DMS 273 (cell line): ENCODE data around the gene KCNG4.
A peak's percentile ranks its signal among the peaks of the same experiment; 100 is the strongest.

Experiments
- DNase-seq: peaks from one replicate; lab custom pipeline; 2025; ENCODE audit not compliant: unreplicated experiment; lab: John Stamatoyannopoulos, UW

The KCNG4 gene

DNA sequence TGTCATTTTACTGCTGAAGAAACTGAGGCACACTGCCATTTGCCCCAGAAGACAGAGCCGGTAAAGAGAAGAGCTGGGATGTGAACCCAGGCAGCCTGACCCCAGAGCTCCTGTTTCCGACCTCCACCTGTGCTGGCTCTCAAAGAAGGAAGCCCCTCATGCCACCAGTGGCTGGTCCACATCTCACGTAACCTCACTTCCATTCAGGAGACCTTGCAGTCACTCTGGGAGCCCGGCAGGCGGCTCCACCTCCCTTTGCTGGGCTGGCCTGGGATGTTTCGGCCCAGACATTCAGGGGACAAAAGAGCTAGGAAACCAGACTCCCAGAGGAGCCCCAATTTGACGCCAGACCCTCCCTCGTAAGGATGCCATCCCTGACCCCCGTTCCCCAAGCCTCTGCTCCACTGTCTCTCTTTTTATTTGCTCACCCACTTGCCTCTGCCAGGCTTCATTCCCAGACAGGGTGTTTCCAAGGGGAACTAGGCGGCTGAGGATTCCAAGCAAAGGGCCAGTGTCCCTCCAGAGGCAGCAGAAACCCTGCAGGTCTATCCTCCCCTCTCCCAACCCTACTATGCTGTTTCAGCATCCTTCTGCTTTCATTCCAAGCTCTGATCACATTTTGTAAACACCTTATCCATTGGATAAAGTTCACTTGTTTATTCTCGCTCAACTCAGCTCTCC, 55.8 kb downstream of the KCNG4 start:
- DNase-seq: peak; percentile 25

- no peak for DNase-seq
Measured at GRCh38 chr16:84183572-84183875, 56.3 kb downstream of the KCNG4 start.

DNA sequence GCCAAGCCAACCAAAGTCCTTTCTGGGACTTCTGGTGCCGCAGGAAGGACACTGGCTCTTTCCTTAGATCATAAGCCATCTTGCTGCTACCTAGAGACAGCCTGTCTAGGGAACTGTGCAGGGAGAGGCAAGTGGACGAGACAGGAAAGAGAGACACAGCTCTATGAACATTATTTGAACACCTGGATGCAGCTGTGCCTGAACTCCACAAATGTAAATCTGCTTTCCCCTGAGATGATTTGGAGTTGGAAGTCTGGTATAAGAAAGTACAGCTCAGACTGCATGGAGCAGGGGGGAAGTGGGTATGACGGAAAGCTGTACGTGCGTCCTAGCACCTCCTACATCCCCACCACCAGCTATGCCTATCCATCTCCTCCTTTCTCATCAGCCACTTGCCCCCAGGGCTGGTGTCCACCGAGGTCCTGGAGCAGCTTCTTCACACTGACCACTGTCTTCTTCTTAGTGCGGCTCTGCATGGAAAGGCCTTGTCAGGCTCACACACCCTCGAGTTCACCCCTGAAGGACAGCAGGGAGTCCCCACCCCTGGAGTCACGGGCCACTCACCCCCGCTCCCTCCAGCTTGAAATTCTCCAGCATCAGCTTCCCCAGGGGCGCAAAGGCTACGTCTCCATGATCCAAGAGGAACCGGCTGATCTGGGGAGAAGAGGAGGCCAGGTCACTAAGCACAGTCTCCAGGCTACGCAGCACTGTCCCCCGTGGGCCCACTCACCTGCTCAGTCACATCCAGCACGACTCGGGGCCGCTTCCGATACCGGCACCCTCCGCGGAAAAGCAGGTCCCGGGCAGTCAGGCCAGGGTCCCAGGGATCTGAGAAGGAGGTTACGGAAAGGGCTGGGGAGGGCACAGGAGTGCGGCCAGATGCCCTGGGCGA, 56.9 kb downstream of the KCNG4 start:
- DNase-seq: no peak

DNA sequence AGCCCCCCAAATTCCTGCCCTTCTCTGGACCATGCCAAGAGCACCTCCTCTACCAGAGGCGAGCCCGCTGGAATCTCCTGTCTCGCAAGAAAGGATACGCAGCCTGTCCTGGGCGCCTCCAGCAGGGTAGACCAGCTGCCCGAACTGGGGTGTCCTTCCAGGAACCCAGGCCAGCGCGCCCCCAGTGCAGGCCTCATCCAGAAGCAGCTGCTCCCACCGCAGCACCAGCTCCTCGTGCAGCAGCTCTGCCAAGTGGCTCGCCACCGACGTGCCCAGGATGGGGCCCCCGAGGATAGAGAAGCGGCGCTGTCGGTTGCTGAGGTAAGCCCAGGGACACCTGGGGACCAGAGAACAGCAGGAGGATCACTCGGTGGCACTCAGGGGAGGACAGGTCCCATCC, 57.7 kb downstream of the KCNG4 start:
- no peak for DNase-seq

GRCh38 chr16:84181144-84181915, 58.5 kb downstream of the KCNG4 start:
- DNase-seq: no peak

GRCh38 chr16:84180519-84181140, 59.2 kb downstream of the KCNG4 start:
- DNase-seq: no peak

DNA sequence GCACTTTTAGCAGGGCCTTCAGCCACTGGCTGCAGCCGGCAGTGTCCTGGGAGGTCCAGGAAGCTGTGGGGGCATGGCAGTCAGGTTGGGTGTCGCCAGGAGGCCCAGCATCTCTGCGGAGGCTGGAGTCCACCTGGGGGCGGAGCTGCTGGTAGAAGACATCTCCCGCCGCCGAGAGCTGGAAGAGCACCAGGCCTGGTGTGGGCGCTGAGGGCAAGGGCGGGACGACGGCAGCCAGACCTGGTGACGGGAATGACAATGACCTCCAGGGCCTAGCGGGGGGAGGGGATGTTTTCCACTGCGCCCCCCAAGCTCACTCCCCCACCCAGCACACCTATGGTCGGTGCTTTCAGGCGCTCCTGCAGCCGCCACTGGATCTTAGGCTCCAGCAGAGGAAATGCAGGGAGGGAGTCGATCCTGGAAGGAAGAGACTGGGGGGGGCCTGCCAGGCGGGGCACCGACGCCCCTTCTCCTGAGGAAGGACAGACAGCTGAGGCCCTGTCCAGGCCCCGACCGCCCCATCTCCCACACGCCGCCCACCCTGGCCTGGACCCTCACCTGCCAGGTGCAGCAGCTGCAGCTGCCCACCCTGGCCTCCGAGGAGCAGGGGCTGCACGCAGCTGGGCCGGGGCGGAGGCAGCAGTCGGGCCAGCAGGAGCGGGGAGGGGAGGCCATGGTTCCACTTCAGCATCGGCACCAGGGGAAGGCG, 60.0 kb downstream of the KCNG4 start:
- DNase-seq: no peak

- DNase-seq: no peak
Measured at GRCh38 chr16:84178892-84179611, 60.8 kb downstream of the KCNG4 start.

- DNase-seq: no peak
Measured at GRCh38 chr16:84178146-84178765, 61.6 kb downstream of the KCNG4 start.

- no peak for DNase-seq
Measured at GRCh38 chr16:84177741-84178073, 62.1 kb downstream of the KCNG4 start.

GRCh38 chr16:84176192-84177053, 63.4 kb downstream of the KCNG4 start:
- no peak for DNase-seq

DNA sequence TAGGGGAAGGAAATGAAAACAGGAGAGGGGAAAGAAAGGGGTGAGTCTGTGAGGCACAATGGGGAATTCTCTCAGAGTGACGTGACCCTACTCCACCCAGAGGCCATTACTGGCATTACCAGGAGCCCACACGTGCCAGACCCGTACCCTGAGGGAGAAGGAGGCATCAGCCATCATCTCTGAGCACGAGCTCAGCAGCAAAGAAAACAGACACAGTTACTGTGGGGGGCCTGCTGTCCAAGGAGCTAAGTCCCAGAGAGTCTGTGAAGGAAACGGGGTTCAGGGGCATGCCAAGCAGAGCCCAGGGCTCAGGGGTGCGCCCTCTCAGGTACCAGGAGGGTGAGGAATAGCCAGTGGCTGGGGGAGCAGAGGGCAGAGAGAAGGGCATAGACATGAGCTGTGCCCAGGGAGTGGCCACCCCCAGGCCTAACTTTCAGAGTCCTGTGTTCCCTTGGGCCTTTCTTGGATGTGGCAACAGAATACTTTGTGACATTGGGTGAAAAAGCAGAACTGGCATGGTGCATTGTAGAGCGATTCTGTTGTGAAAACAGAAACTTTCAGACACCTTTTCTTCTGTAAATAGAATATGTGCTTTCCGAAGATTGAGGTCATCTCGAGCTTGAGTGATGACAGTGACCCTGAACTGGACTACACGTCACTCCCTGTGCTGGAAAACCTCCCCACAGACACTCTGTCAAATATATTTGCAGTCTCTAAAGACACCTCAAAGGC, 64.3 kb downstream of the KCNG4 start:
- peak; percentile 89 for DNase-seq

DNA sequence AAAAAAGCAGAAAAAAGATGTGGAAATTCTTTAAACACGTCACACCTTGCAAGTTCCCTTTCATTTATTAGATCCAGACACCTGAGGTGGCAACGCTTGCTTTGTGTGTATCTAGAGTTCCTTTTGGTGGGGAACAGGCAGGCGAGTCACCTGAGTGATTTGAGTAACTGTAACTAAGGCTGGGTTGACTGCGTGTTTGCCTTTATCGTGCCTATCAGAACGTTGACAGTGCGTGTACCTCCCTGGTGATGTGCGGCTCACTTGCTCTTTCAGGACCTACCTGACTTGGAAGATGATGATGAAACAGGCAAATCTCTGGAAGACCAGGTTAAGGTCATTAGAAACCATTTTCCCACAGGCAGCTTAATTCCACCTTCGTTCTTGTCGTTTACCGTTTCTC, 65.4 kb downstream of the KCNG4 start:
- no peak for DNase-seq

- no peak for DNase-seq
Measured at GRCh38 chr16:84169765-84170310, 70.0 kb downstream of the KCNG4 start.
